ENCODE measurements around the gene SEPTIN2.

The SEPTIN2 gene

GRCh38 chr2:241300000-241300399, 15.7 kb upstream of the SEPTIN2 start:
- H3K4me3 ChIP-seq (ENCODE audit: low read length), result no peak overlapping the region
- H3K4me2 ChIP-seq (ENCODE audit: low read length), result no peak overlapping the region
- H2BK120ac ChIP-seq (ENCODE audit: low read depth, low read length), result no peak overlapping the region
- no peak for DNase-seq
- no peak overlapping the region for H2AK5ac ChIP-seq (ENCODE audit: low read length)
- H3K27ac ChIP-seq (ENCODE audit: low read depth, low read length), result no peak overlapping the region
- no peak overlapping the region for H3K18ac ChIP-seq (ENCODE audit: low read length)
- no CpG with 5 or more reads among the region's 12 CpGs for WGBS (ENCODE audit: extremely low coverage, insufficient coverage, low lambda C conversion rate)
- no peak overlapping the region for H2BK5ac ChIP-seq (ENCODE audit: low read length)
- no peaks in the 10 kb centered on the region for H3K36me3 ChIP-seq (ENCODE audit: control insufficient read depth, insufficient read depth, low read length)
- H3K27me3 ChIP-seq (ENCODE audit: insufficient read depth, low read length, poor library complexity), result no peaks in the 10 kb centered on the region
- peak overlapping the region; percentile 15 for H3K56ac ChIP-seq (ENCODE audit: low read length)
- no peak overlapping the region for H3K4ac ChIP-seq (ENCODE audit: low read depth, low read length)
- no peaks in the 10 kb centered on the region for H3K4me1 ChIP-seq (ENCODE audit: control insufficient read depth, low read depth, low read length)
- no peak overlapping the region for H4K8ac ChIP-seq (ENCODE audit: low read depth, low read length)
- no peak overlapping the region for H2BK15ac ChIP-seq (replicated peaks; ENCODE audit: low read depth)
- peaks cover 81% of the 10 kb centered on the region for H3K79me2 ChIP-seq (ENCODE audit: control insufficient read depth, insufficient read depth, low read length)
- H3K79me1 ChIP-seq (ENCODE audit: low read length), result peaks cover 26% of the 10 kb centered on the region
- H3K23ac ChIP-seq (ENCODE audit: low read length), result no peak overlapping the region
- no peak overlapping the region for H3K9ac ChIP-seq (ENCODE audit: low read length)
- H4K5ac ChIP-seq (ENCODE audit: low read length), result no peak overlapping the region

DNA sequence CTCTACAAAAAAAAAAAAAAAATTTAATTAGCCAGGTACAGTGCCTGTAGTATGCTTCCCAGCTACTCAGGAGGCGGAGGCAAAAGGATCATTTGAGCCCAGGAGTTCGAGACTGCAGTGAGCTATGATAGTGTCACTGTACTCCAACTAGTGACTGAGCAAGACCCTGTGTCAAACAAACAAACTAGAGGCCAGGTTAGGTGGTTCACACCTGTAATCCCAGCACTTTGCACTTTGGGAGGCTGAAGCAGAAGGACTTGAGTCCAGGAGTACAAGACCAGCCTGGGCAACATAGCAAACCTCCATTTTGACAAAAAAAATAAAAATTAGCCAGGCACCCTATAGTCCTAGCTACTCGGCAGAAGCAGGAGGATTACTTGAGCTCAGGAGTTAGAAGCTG, 13.6 kb upstream of the SEPTIN2 start:
- Histone ChIP-seq H2BK5ac (ENCODE audit: low read length) (no peak overlapping the region), H3K4me1 (ENCODE audit: control insufficient read depth, low read depth, low read length) (no peaks in the 10 kb centered on the region), H2AK5ac (ENCODE audit: low read length) (no peak overlapping the region), H3K56ac (ENCODE audit: low read length) (no peak overlapping the region), H3K27me3 (ENCODE audit: insufficient read depth, low read length, poor library complexity) (no peaks in the 10 kb centered on the region), H3K36me3 (ENCODE audit: control insufficient read depth, insufficient read depth, low read length) (no peaks in the 10 kb centered on the region), H3K18ac (ENCODE audit: low read length) (no peak overlapping the region), H3K79me1 (ENCODE audit: low read length) (peaks cover 21% of the 10 kb centered on the region), H3K4ac (ENCODE audit: low read depth, low read length) (no peak overlapping the region), H3K23ac (ENCODE audit: low read length) (no peak overlapping the region), H4K5ac (ENCODE audit: low read length) (no peak overlapping the region), H3K4me3 (ENCODE audit: low read length) (no peak overlapping the region), H3K4me2 (ENCODE audit: low read length) (no peak overlapping the region), H3K9ac (ENCODE audit: low read length) (no peak overlapping the region), H4K8ac (ENCODE audit: low read depth, low read length) (no peak overlapping the region), H3K27ac (ENCODE audit: low read depth, low read length) (no peak overlapping the region), H3K79me2 (ENCODE audit: control insufficient read depth, insufficient read depth, low read length) (peaks cover 80% of the 10 kb centered on the region), H2BK15ac (replicated peaks; ENCODE audit: low read depth) (no peak overlapping the region), H2BK120ac (ENCODE audit: low read depth, low read length) (no peak overlapping the region)
- no peak for DNase-seq
- no CpG with 5 or more reads among the region's 3 CpGs for WGBS (ENCODE audit: extremely low coverage, insufficient coverage, low lambda C conversion rate)

- H3K56ac ChIP-seq (ENCODE audit: low read length), result peak overlapping the region; percentile 73
- no peak overlapping the region for H2BK15ac ChIP-seq (replicated peaks; ENCODE audit: low read depth)
- H3K4me1 ChIP-seq (ENCODE audit: control insufficient read depth, low read depth, low read length), result no peaks in the 10 kb centered on the region
- H2BK5ac ChIP-seq (ENCODE audit: low read length), result no peak overlapping the region
- no CpG with 5 or more reads among the region's 13 CpGs for WGBS (ENCODE audit: extremely low coverage, insufficient coverage, low lambda C conversion rate)
- peaks cover 79% of the 10 kb centered on the region for H3K79me2 ChIP-seq (ENCODE audit: control insufficient read depth, insufficient read depth, low read length)
- no peak overlapping the region for H4K8ac ChIP-seq (ENCODE audit: low read depth, low read length)
- H2AK5ac ChIP-seq (ENCODE audit: low read length), result no peak overlapping the region
- H3K4ac ChIP-seq (ENCODE audit: low read depth, low read length), result no peak overlapping the region
- no peak for DNase-seq
- H3K27ac ChIP-seq (ENCODE audit: low read depth, low read length), result no peak overlapping the region
- no peak overlapping the region for H3K23ac ChIP-seq (ENCODE audit: low read length)
- H2BK120ac ChIP-seq (ENCODE audit: low read depth, low read length), result no peak overlapping the region
- no peak overlapping the region for H3K18ac ChIP-seq (ENCODE audit: low read length)
- no peak overlapping the region for H3K4me2 ChIP-seq (ENCODE audit: low read length)
- no peak overlapping the region for H3K9ac ChIP-seq (ENCODE audit: low read length)
- H3K27me3 ChIP-seq (ENCODE audit: insufficient read depth, low read length, poor library complexity), result no peaks in the 10 kb centered on the region
- H3K36me3 ChIP-seq (ENCODE audit: control insufficient read depth, insufficient read depth, low read length), result no peaks in the 10 kb centered on the region
- no peak overlapping the region for H3K4me3 ChIP-seq (ENCODE audit: low read length)
- peaks cover 20% of the 10 kb centered on the region for H3K79me1 ChIP-seq (ENCODE audit: low read length)
- no peak overlapping the region for H4K5ac ChIP-seq (ENCODE audit: low read length)
Measured at GRCh38 chr2:241302759-241303651, 12.7 kb upstream of the SEPTIN2 start.

GRCh38 chr2:241304039-241304670, 11.6 kb upstream of the SEPTIN2 start:
- DNase-seq, result no peak
- no peak overlapping the region for H3K4me2 ChIP-seq (ENCODE audit: low read length)
- H2BK15ac ChIP-seq (replicated peaks; ENCODE audit: low read depth), result no peak overlapping the region
- no peak overlapping the region for H3K27ac ChIP-seq (ENCODE audit: low read depth, low read length)
- WGBS (ENCODE audit: extremely low coverage, insufficient coverage, low lambda C conversion rate), result no CpG with 5 or more reads among the region's 5 CpGs
- H2BK5ac ChIP-seq (ENCODE audit: low read length), result no peak overlapping the region
- H3K36me3 ChIP-seq (ENCODE audit: control insufficient read depth, insufficient read depth, low read length), result no peaks in the 10 kb centered on the region
- H2AK5ac ChIP-seq (ENCODE audit: low read length), result no peak overlapping the region
- no peak overlapping the region for H3K23ac ChIP-seq (ENCODE audit: low read length)
- no peaks in the 10 kb centered on the region for H3K4me1 ChIP-seq (ENCODE audit: control insufficient read depth, low read depth, low read length)
- H4K8ac ChIP-seq (ENCODE audit: low read depth, low read length), result no peak overlapping the region
- H4K5ac ChIP-seq (ENCODE audit: low read length), result no peak overlapping the region
- no peaks in the 10 kb centered on the region for H3K27me3 ChIP-seq (ENCODE audit: insufficient read depth, low read length, poor library complexity)
- peaks cover 26% of the 10 kb centered on the region for H3K79me1 ChIP-seq (ENCODE audit: low read length)
- no peak overlapping the region for H3K9ac ChIP-seq (ENCODE audit: low read length)
- no peak overlapping the region for H3K4ac ChIP-seq (ENCODE audit: low read depth, low read length)
- no peak overlapping the region for H3K4me3 ChIP-seq (ENCODE audit: low read length)
- peaks cover 82% of the 10 kb centered on the region for H3K79me2 ChIP-seq (ENCODE audit: control insufficient read depth, insufficient read depth, low read length)
- no peak overlapping the region for H3K18ac ChIP-seq (ENCODE audit: low read length)
- no peak overlapping the region for H2BK120ac ChIP-seq (ENCODE audit: low read depth, low read length)
- no peak overlapping the region for H3K56ac ChIP-seq (ENCODE audit: low read length)

DNA sequence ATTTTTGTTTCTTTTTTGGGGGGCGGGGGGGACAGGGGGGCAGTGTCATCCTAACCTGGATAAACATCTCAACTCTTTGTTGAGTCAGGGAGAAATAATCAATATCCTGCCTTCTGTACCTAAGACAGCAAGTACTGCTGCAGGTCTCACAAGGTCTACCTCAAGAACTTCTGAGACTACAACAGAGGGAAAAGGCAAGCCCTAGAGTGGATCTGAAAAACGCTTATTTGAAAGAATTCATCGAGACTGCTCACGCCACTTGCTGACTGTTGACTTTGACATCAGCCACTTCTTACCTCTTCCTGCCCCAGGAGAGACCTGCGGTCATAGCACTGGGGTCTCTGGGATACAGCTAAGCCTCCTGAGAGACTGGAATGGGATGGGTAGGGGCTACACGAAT, 8.7 kb upstream of the SEPTIN2 start:
- Histone ChIP-seq H3K79me2 (ENCODE audit: control insufficient read depth, insufficient read depth, low read length) (peaks cover 88% of the 10 kb centered on the region), H2BK15ac (replicated peaks; ENCODE audit: low read depth) (no peak overlapping the region), H2AK5ac (ENCODE audit: low read length) (no peak overlapping the region), H3K9ac (ENCODE audit: low read length) (no peak overlapping the region), H3K27me3 (ENCODE audit: insufficient read depth, low read length, poor library complexity) (no peaks in the 10 kb centered on the region), H2BK5ac (ENCODE audit: low read length) (no peak overlapping the region), H3K36me3 (ENCODE audit: control insufficient read depth, insufficient read depth, low read length) (no peaks in the 10 kb centered on the region), H3K4me3 (ENCODE audit: low read length) (no peak overlapping the region), H3K79me1 (ENCODE audit: low read length) (peaks cover 31% of the 10 kb centered on the region), H3K4me1 (ENCODE audit: control insufficient read depth, low read depth, low read length) (no peaks in the 10 kb centered on the region), H3K4me2 (ENCODE audit: low read length) (no peak overlapping the region), H3K4ac (ENCODE audit: low read depth, low read length) (no peak overlapping the region), H4K5ac (ENCODE audit: low read length) (no peak overlapping the region), H2BK120ac (ENCODE audit: low read depth, low read length) (no peak overlapping the region), H3K56ac (ENCODE audit: low read length) (no peak overlapping the region), H3K23ac (ENCODE audit: low read length) (no peak overlapping the region), H3K27ac (ENCODE audit: low read depth, low read length) (no peak overlapping the region), H3K18ac (ENCODE audit: low read length) (no peak overlapping the region), H4K8ac (ENCODE audit: low read depth, low read length) (no peak overlapping the region)
- DNase-seq, result no peak
- WGBS (ENCODE audit: extremely low coverage, insufficient coverage, low lambda C conversion rate), result no CpG with 5 or more reads among the region's 6 CpGs
